ENCODE measurements around the gene PTPRJ. TPM values are rescaled to one million over a fixed set of nuclear protein-coding genes. Genes with fewer than 3 reads are reported as not detected.
A peak's percentile ranks its signal among the peaks of the same experiment; 100 is the strongest.

Gene PTPRJ
- total and polyA plus RNA-seq, 9 of the 15 experiments (the other 6 are each of a cell fraction or from before 2014, with no cell fraction given) = 0.56 to 10.7 (median 4.8) TPM

- no peak for TF ChIP-seq GTF2F1 (IDR thresholded peaks at IDR 0.05; ENCODE audit: low read depth, low read length)
- TF ChIP-seq PREB (CRISPR knock-in tag; IDR thresholded peaks at IDR 0.05) = no peak
- no peak for TF ChIP-seq NCOR1 (IDR thresholded peaks at IDR 0.05)
- TF ChIP-seq PATZ1 (CRISPR knock-in tag; IDR thresholded peaks at IDR 0.05; ENCODE audit: borderline replicate concordance) = no peak
- TF ChIP-seq DACH1 (IDR thresholded peaks at IDR 0.05; ENCODE audit: partially characterized antibody) = no peak
- no peak for TF ChIP-seq ZKSCAN3 (CRISPR knock-in tag; IDR thresholded peaks at IDR 0.05)
- no peak for TF ChIP-seq POLR2G (IDR thresholded peaks at IDR 0.05; ENCODE audit: low read depth, low read length)
- TF ChIP-seq RB1 (IDR thresholded peaks at IDR 0.05; ENCODE audit: low read depth) = 0 out of 2 replicates have a peak, but pooled peaks have one; percentile 20
- 0 out of 2 replicates have a peak, but pooled peaks have one; percentile 39 for TF ChIP-seq MEF2D (tag; conservative IDR thresholded peaks at IDR 0.05; ENCODE audit: low read depth)
- peak; percentile 79 for TF ChIP-seq ZNF395 (CRISPR knock-in tag; IDR thresholded peaks at IDR 0.05)
- 0 out of 2 replicates have a peak, but pooled peaks have one; percentile 36 for TF ChIP-seq ZC3H8 (IDR thresholded peaks at IDR 0.05)
- TF ChIP-seq TRIM24 (IDR thresholded peaks at IDR 0.05) = peak in 1 of 2 experiments; percentile 48; a peak in 1 of 4 replicates
- TF ChIP-seq NCOA1 (IDR thresholded peaks at IDR 0.05; ENCODE audit: low read depth) = no peak
- TF ChIP-seq HLTF (IDR thresholded peaks at IDR 0.05) = no peak
Measured at GRCh38 chr11:47946682-47947559, 33.4 kb upstream of the PTPRJ start (continued).

Data from K562 (cell line).